Uterus (tissue), 4 donors: ENCODE results near the gene TCTN1. TPM values are rescaled to one million over a fixed set of nuclear protein-coding genes. Genes with fewer than 3 reads are reported as not detected.
A peak's percentile ranks its signal among the peaks of the same experiment; 100 is the strongest.
"Not testable (repeated sequence)": the region's sequence is repeated elsewhere in the genome, so short reads cannot be mapped to it uniquely, and the experiment has no call there.

Experiments used
- DNase-seq, 2 donors: peaks; one replicate each; pipeline ENCODE4 v3.0.0-alpha.2; 2019 to 2020
- H3K27ac ChIP-seq, 2 donors: fragments of 200-600 bp; sonication (generic); 1 replicate in 1 of 2; 2 replicates in 1 of 2; pipeline ENCODE4 v1.5.1; 2016 to 2018
- H3K27me3 ChIP-seq, 2 donors: fragments of 200-600 bp; sonication (generic); one replicate each; pipeline ENCODE4 v1.5.1; 2018 to 2019; ENCODE audit warnings: control low read depth in 1 of 2
- H3K36me3 ChIP-seq, 2 donors: fragments of 200-600 bp; sonication (generic); one replicate each; pipeline ENCODE4 v1.5.1; 2019; ENCODE audit warnings: control low read depth in 1 of 2
- H3K4me1 ChIP-seq, 2 donors: fragments of 200-600 bp; sonication (generic); one replicate each; pipeline ENCODE4 v1.5.1; 2018 to 2019; ENCODE audit warnings: control low read depth in 1 of 2
- H3K4me3 ChIP-seq, 2 donors: fragments of 200-600 bp; sonication (generic); 1 replicate in 1 of 2; 2 replicates in 1 of 2; pipeline ENCODE4 v1.5.1; 2018 to 2019; ENCODE audit warnings: mild to moderate bottlenecking in 1 of 2
- H3K9me3 ChIP-seq, 2 donors: fragments of 200-600 bp; sonication (generic); one replicate each; pipeline ENCODE4 v1.5.1; 2019; ENCODE audit warnings: control low read depth in 1 of 2
- CTCF ChIP-seq, 4 experiments: fragments of 200-600 bp in 2 of 4; fragments of 450-650 bp in 2 of 4; sonication (generic) in 2 of 4; IDR thresholded peaks; one replicate each; pipeline ENCODE4 v1.5.1; 2016 to 2019; ENCODE audit warnings: antibody characterized with exemption in 4 of 4, mild to moderate bottlenecking in 2 of 4, moderate library complexity in 1 of 4
- POLR2A ChIP-seq, 2 donors: fragments of 450-650 bp; IDR thresholded peaks; one replicate each; pipeline ENCODE4 v1.6.1; 2016; ENCODE audit warnings: antibody characterized with exemption in 2 of 2, mild to moderate bottlenecking in 1 of 2, moderate library complexity in 1 of 2
- intact Hi-C: fragments of 100-400 bp; cut with DNase I; formaldehyde crosslinking; loops from one replicate; pipeline ENCODE4 v1.15.1; 2023; ENCODE audit warnings: low total_unique reads
- total RNA-seq, 4 donors: library from RNA; depleted of rRNA in 3 of 4; stranded (reverse); fragments of >200 nt in 3 of 4; gene quantifications; one replicate each; pipeline versions ENCODE4 v1.1.0 to v1.2.4, GENCODE V29; 2014 to 2023
- donor health status: DM: yes; HTN: yes; CAD: no.

The TCTN1 gene
- total RNA-seq, 4 donors from 2014 or later = 40.0 to 61.8 (median 49.9) TPM

DNA sequence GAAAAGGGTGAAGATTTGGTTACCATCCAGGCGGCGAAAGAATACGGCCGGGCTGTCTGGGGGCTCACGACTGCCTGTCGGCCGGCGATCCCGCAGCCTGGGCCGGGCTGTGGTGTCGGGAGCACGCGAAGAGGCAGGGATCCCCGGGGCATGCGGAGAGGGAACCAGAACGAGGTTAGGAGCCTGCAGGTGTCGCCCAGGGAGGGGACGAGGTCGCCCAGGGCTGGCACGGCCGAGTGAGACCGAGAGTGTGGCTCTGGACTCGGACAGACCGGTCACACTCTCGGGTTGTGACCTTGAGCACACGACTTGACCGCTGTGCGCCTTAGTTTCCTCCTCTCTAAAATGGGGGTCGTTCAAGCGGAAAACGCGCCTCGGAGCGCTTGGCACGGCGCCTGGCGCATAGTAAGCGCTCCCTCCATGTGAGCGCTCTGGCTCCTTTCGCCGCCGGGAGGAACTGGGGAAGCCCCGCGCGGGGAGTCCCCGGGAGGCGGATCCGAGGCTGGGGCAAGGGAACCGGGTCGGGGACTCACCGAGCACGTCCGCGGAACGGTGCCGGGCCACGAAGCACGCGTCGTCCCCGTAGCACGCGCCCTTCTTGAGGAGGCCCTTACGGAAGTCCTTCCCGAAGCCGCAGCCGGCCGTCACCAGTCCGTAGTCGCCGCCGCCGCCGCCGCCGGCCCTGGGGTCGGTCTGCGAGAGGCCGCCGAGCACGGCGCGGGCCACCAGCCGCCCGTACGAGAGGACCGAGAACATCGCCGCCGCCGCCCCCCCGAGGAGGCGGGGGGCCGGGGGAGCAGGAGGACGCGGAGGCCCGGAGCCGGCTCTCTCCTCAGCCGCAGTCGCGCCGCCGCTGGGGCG lies 31.4 kb upstream of the TCTN1 start:
- H3K4me1 ChIP-seq = peaks cover 0 to 11% of the 10 kb centered on the region in 2 donors
- no peaks in the 10 kb centered on the region for H3K36me3 ChIP-seq
- H3K27me3 ChIP-seq = no peaks in the 10 kb centered on the region
- peak; percentile 57 to 66 for DNase-seq
- no peaks in the 10 kb centered on the region for H3K9me3 ChIP-seq
- peak overlapping the region; percentile 69 to 93 for H3K4me3 ChIP-seq
- no peak for TF ChIP-seq CTCF (IDR thresholded peaks at IDR 0.05)
- intact Hi-C loops = no loop called here
- peak overlapping the region; percentile 86 to 92 for H3K27ac ChIP-seq

DNA sequence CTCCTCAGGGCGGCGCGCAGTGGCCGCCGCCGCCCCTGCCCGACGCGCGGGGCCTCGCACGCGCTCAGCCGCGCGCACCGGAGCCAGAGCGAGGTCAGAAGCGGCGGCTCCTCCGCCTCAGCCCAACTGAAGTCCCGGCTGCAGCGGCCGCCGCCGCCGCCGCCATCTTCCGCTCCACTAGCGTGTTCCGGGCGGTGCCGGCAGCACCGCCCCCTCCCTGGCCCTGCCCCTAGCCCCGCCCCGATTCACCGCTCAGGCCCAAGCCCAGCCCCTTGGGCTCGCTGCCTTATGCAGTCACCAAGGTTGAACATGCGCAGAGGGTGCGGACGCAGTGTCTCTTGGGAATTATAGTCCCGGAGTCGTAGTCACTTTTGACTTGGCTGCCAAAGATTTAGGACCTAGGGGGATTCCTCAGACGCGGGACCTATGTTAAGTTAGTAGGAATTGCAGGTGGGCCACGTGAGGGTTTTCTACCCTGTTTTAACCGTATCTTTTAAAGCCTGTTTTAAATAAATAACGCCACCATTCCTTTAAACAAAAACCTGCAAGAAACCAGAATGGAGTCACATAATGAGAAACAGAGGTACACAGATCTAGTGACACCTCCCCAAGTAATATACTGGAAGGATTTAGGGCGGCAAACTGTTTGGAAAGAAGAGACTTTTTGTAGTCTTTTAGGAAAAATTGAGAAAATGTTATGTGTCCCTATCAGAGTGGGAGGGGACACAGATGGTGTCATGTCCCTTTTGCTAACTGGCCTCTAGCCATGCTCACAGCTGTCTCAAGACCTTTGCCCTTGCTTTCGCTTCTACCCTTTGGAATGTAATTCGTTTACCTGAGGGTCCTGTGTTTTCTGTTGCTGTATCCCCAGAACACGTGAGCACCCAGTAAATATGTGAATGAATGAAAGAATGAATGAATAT lies 30.5 kb upstream of the TCTN1 start, which contains the start of gene PPTC7:
Gene PPTC7 (minus strand): TSS at position 182 of the 923 bp plus-strand sequence. CDS start 287 bp downstream, outside the sequence.
- H3K27me3 ChIP-seq = no peaks in the 10 kb centered on the region
- peak in 1 of 4 experiments; percentile 12 for TF ChIP-seq CTCF (IDR thresholded peaks at IDR 0.05)
- TF ChIP-seq POLR2A (IDR thresholded peaks at IDR 0.05) = peak; percentile 90 to 96
- peak within 1 kb of the TSS; percentile 69 to 93 for H3K4me3 ChIP-seq
- no peaks in the 10 kb centered on the region for H3K36me3 ChIP-seq
- H3K4me1 ChIP-seq = peaks cover 0 to 11% of the 10 kb centered on the region in 2 donors
- intact Hi-C loops = no loop called here
- H3K27ac ChIP-seq = peak within 1 kb of the TSS; percentile 86 to 92
- no peaks in the 10 kb centered on the region for H3K9me3 ChIP-seq
- DNase-seq = peak; percentile 97 to 98

GRCh38 chr12:110585231-110585799 lies 28.6 kb upstream of the TCTN1 start:
- H3K27me3 ChIP-seq = no peaks in the 10 kb centered on the region
- H3K9me3 ChIP-seq = no peaks in the 10 kb centered on the region
- H3K27ac ChIP-seq = peak overlapping the region; percentile 39 to 52
- H3K36me3 ChIP-seq = no peaks in the 10 kb centered on the region
- intact Hi-C loops = no loop called here
- H3K4me1 ChIP-seq = peaks cover 0 to 11% of the 10 kb centered on the region in 2 donors
- H3K4me3 ChIP-seq = no peak overlapping the region
- no peak for DNase-seq
- TF ChIP-seq CTCF (IDR thresholded peaks at IDR 0.05) = no peak
- no peak for TF ChIP-seq POLR2A (IDR thresholded peaks at IDR 0.05)

DNA sequence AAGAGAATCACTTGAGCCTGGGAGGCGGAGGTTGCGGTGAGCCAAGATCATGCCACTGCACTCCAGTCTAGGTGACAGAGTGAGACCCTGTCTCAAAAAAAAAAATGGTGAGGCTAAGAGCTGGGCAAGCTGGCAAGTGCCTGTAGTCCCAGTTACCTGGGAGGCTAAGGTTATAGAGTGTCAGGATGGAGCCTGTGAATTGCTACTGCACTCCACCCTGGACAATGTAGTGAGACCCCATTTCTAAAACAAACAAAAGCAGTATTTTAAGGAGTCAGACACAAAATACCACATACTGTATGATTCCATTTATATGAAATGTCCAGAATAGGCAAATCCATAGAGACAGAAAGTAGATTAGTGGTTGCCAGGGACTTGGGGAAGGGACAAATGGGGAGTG lies 26.8 kb upstream of the TCTN1 start:
- H3K27me3 ChIP-seq, H3K9me3 ChIP-seq, H3K4me3 ChIP-seq, H3K27ac ChIP-seq, DNase-seq, H3K4me1 ChIP-seq, intact Hi-C loops, H3K36me3 ChIP-seq: not testable (repeated sequence)

DNA sequence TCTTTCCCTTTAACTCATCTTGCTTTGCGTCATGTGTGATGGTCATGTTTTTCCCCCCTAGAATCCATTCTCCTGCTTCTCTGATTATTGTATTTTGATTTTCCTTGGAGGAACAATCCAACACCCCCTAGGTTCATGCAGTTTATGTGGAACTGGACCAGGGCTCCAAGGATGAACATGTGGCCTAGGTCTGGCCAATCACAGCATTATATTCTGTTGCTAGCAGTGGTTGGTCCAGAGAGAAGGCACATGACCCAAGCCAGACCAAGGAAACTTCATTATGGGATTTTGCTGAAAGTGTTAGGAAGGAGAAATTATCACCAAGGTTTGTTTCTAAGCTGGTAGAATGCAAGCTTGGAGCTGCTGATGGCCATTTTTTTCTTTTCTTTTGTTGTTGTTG lies 23.9 kb upstream of the TCTN1 start:
- Histone ChIP-seq H3K4me1 (no peaks in the 10 kb centered on the region), H3K4me3 (no peak overlapping the region), H3K27me3 (no peaks in the 10 kb centered on the region), H3K9me3 (no peaks in the 10 kb centered on the region), H3K27ac (peak overlapping the region in 1 of 2 donors; percentile 68), H3K36me3 (no peaks in the 10 kb centered on the region)
- TF ChIP-seq POLR2A (IDR thresholded peaks at IDR 0.05) (no peak), CTCF (IDR thresholded peaks at IDR 0.05) (no peak)
- intact Hi-C loops = no loop called here
- no peak for DNase-seq
